Endodermal cell (in vitro differentiated cells): ENCODE measurements around the gene COPRS. TPM values are rescaled to one million over a fixed set of nuclear protein-coding genes. Genes with fewer than 3 reads are reported as not detected.

Experiments used
- DNase-seq: peaks from one replicate; pipeline ENCODE4 v3.0.0-alpha.2; 2017
- H3K27ac ChIP-seq: 2 replicates; pipeline ENCODE4 v1.5.1; 2013; ENCODE audit warnings: mild to moderate bottlenecking, low read depth, low read length, moderate library complexity
- H3K27me3 ChIP-seq: 2 replicates; pipeline ENCODE4 v1.6.1; 2013; ENCODE audit warnings: mild to moderate bottlenecking, low read length, moderate library complexity; ENCODE audit not compliant: insufficient read depth, control insufficient read depth, poor library complexity, severe bottlenecking
- H3K36me3 ChIP-seq: 2 replicates; pipeline ENCODE4 v1.7.0; 2013; ENCODE audit warnings: mild to moderate bottlenecking, low read length, moderate library complexity; ENCODE audit not compliant: control insufficient read depth, insufficient read depth
- H3K4me1 ChIP-seq: one replicate; pipeline ENCODE4 v1.7.0; 2013; ENCODE audit warnings: low read length; ENCODE audit not compliant: control insufficient read depth, insufficient read depth
- H3K4me3 ChIP-seq: 2 replicates; pipeline ENCODE4 v1.5.1; 2013; ENCODE audit warnings: mild to moderate bottlenecking, low read length, moderate library complexity
- H3K9ac ChIP-seq: 2 replicates; pipeline ENCODE4 v1.6.1; 2013; ENCODE audit warnings: mild to moderate bottlenecking, low read length, moderate library complexity; ENCODE audit not compliant: poor library complexity, severe bottlenecking; ENCODE audit errors: extremely low read depth
- H3K9me3 ChIP-seq: 2 replicates; pipeline ENCODE4 v1.6.1; 2013; ENCODE audit warnings: mild to moderate bottlenecking, low read length, moderate library complexity; ENCODE audit not compliant: control insufficient read depth
- H3K27ac Mint-ChIP-seq: 2 replicates; pipeline ENCODE4 v1.8.0; 2020; ENCODE audit warnings: mixed read lengths
- H3K27me3 Mint-ChIP-seq: 2 replicates; pipeline ENCODE4 v1.8.0; 2021; ENCODE audit warnings: mild to moderate bottlenecking, mixed read lengths; ENCODE audit not compliant: insufficient read depth
- H3K36me3 Mint-ChIP-seq: 2 replicates; pipeline ENCODE4 v1.8.0; 2020; ENCODE audit warnings: low read depth, mixed read lengths
- H3K4me1 Mint-ChIP-seq: 2 replicates; pipeline ENCODE4 v1.8.0; 2020; ENCODE audit warnings: mixed read lengths
- H3K4me3 Mint-ChIP-seq: 2 replicates; pipeline ENCODE4 v1.8.0; 2020; ENCODE audit warnings: mild to moderate bottlenecking, moderate library complexity, mixed read lengths
- H3K9me3 Mint-ChIP-seq: 2 replicates; pipeline ENCODE4 v1.8.0; 2020; ENCODE audit warnings: mild to moderate bottlenecking, mixed read lengths
- CTCF ChIP-seq: fragments of 200-600 bp; sonication (generic); conservative IDR thresholded peaks from 2 replicates; pipeline ENCODE4 v1.5.0; 2021; ENCODE audit warnings: antibody characterized with exemption, mild to moderate bottlenecking
- WGBS, 2 experiments: methylation state at CpG; one replicate each; pipeline versions ENCODE4 v1.1.5 to v1.1.7; 2013; ENCODE audit warnings: missing lambda C conversion rate in 2 of 2, mixed read lengths in 1 of 2; ENCODE audit not compliant: insufficient coverage in 1 of 2, insufficient read length in 1 of 2; 5-methylcytosine and 5-hydroxymethylcytosine counted together
- total RNA-seq, 2 donors: library from RNA; stranded (reverse); fragmentation: NEBNext Ultra II Directional in 1 of 2; extraction: Animal tissue kit (Norgen Biotek cat#: 25700) in 1 of 2; gene quantifications; 2 replicates in 1 of 2; 3 replicates in 1 of 2; pipeline ENCODE4 v1.2.1, GENCODE V29; 2021

The COPRS gene
- total RNA-seq, 2 donors from 2014 or later: 44.3 to 51.7 TPM

DNA sequence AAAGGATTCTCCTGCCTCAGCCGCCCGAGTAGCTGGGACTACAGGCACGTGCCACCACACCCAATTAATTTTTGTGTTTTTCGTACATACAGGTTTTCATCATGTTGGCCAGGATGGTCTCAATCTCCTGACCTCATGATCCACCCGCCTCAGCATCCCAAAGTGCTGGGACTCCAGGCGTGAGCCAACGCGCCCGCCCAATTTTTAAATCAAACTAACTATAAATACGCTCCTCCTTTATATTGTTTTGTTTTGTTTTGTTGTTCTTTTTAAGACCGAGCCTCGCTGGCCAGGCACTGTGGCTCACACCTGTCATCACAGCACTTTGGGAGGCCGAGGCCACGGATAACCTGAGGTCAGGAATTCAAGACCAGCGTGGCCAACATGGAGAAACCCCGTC is 44.4 kb upstream of the COPRS start:
- H3K9me3 Mint-ChIP-seq: no peaks in the 10 kb centered on the region
- H3K27me3 Mint-ChIP-seq: no peaks in the 10 kb centered on the region
- H3K4me1 Mint-ChIP-seq: peaks cover 7% of the 10 kb centered on the region
- DNase-seq: no peak
- H3K36me3 ChIP-seq: peaks cover 11% of the 10 kb centered on the region
- no peak overlapping the region for H3K27ac ChIP-seq
- TF ChIP-seq CTCF: no peak
- WGBS, 2 experiments: 93 to 96% methylated on average over 10 to 14 of the region's 16 CpGs
- H3K4me3 ChIP-seq: no peak overlapping the region
- peaks cover 2% of the 10 kb centered on the region for H3K36me3 Mint-ChIP-seq
- H3K4me3 Mint-ChIP-seq: no peak overlapping the region
- H3K27ac Mint-ChIP-seq: no peak overlapping the region
- no peaks in the 10 kb centered on the region for H3K9me3 ChIP-seq
- H3K4me1 ChIP-seq: no peaks in the 10 kb centered on the region
- no peaks in the 10 kb centered on the region for H3K27me3 ChIP-seq
- no peak overlapping the region for H3K9ac ChIP-seq

- DNase-seq: no peak
- Histone ChIP-seq H3K27me3 (no peaks in the 10 kb centered on the region), H3K27ac (no peak overlapping the region), H3K4me1 (no peaks in the 10 kb centered on the region), H3K36me3 (peaks cover 18% of the 10 kb centered on the region), H3K9me3 (no peaks in the 10 kb centered on the region), H3K9ac (no peak overlapping the region), H3K4me3 (no peak overlapping the region)
- no peak overlapping the region for H3K27ac Mint-ChIP-seq
- H3K4me1 Mint-ChIP-seq: peaks cover 7% of the 10 kb centered on the region
- no peaks in the 10 kb centered on the region for H3K27me3 Mint-ChIP-seq
- H3K4me3 Mint-ChIP-seq: no peak overlapping the region
- no peaks in the 10 kb centered on the region for H3K9me3 Mint-ChIP-seq
- peaks cover 9% of the 10 kb centered on the region for H3K36me3 Mint-ChIP-seq
- WGBS, 2 experiments: 86% methylated on average over 2 of the region's 2 CpGs
- TF ChIP-seq CTCF: no peak
These were observed 43.6 kb upstream of the COPRS start for GRCh38 chr17:31902693-31903092.

DNA sequence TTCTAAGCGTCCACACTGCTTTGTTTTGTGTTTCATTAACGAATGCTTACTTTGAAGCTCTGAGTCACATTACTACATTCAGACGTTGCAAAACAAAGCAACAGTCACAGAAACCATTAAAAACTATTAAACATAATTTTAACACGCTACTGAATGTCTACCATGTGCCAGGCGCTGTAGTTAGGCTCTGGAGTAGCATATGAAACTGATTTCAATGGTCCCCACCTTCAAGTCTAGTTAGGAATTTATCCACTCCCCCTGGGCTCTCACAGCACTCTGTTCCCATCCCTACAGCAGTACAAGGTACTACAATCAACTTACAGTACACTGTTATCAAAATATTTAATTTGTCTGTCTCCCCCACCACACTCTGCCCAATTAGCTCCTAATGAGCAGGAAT is 41.8 kb upstream of the COPRS start:
- peaks cover 2% of the 10 kb centered on the region for H3K4me1 Mint-ChIP-seq
- Histone ChIP-seq H3K27ac (no peak overlapping the region), H3K4me1 (no peaks in the 10 kb centered on the region), H3K9me3 (no peaks in the 10 kb centered on the region), H3K36me3 (peaks cover 33% of the 10 kb centered on the region), H3K9ac (peak overlapping the region; percentile 71), H3K4me3 (peak overlapping the region; percentile 99), H3K27me3 (no peaks in the 10 kb centered on the region)
- H3K27ac Mint-ChIP-seq: no peak overlapping the region
- TF ChIP-seq CTCF: no peak
- peaks cover 24% of the 10 kb centered on the region for H3K36me3 Mint-ChIP-seq
- no peak overlapping the region for H3K4me3 Mint-ChIP-seq
- no peaks in the 10 kb centered on the region for H3K27me3 Mint-ChIP-seq
- no peak for DNase-seq
- no peaks in the 10 kb centered on the region for H3K9me3 Mint-ChIP-seq
- WGBS, 2 experiments: 13 to 16% methylated on average over 5 of the region's 5 CpGs
